Myocyte (in vitro differentiated cells): ENCODE data around the gene GNGT1. TPM values are rescaled to one million over a fixed set of nuclear protein-coding genes. Genes with fewer than 3 reads are reported as not detected.

ENCODE experiments used
- DNase-seq: peaks from one replicate; pipeline ENCODE4 v3.0.0-alpha.2; 2012; ENCODE audit warnings: low read depth
- polyA plus RNA-seq: library from polyadenylated mRNA; unstranded; fragments of >200 nt; gene quantifications from one replicate; pipeline ENCODE4 v1.2.1, GENCODE V29; 2012; ENCODE audit warnings: missing spikeins
- total RNA-seq: library from RNA; depleted of rRNA; stranded (reverse); fragments of >200 nt; gene quantifications from 2 replicates; pipeline ENCODE4 v1.2.3, GENCODE V29; 2014

Gene GNGT1
- 1.3 TPM in 1 of 2 replicates, not detected in the other for total RNA-seq
- 0.16 TPM for polyA plus RNA-seq

DNA sequence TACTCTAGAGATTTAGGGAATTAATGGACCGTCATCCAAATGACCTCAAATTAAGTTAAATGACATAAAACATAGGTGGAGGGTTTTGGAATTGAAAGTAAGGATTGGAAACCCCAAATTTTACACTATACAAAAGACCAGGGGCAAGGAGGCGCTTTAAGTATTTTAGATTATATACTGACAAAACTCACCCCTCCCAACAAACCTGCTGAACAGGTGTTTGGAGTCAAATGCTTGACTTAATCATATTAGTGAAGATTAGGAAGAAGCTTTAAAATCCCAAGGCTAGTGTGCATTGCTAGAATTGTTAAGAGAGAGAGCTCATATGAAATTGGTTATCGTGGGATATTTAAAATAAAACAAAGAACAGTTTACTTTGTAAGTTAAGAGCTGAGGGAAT is at the start of gene GNGT1:
Gene GNGT1, plus strand, starts transcription at position 301 of the 400 bp plus-strand sequence. CDS start 180 bp downstream, outside the sequence.
- DNase-seq: no peak

DNA sequence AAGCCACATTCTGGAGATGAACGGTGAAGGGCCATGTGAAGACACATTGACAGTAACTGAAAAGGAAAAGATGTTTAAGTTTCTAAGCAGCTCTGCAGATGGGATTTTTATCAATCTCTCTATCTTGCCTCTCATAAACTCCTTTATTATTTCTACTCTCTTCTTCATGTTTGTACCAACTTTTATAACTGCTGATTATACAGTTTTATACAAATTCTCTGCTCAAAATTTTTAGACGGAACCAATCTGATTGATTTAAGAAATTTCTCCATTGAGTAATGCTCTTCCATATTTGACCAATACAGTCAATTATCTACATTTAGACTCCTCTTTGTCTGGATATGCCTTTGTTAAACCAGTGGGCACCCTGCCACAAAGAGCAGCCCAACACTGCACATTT is 47.5 kb upstream of the GNGT1 start:
- DNase-seq: no peak

DNA sequence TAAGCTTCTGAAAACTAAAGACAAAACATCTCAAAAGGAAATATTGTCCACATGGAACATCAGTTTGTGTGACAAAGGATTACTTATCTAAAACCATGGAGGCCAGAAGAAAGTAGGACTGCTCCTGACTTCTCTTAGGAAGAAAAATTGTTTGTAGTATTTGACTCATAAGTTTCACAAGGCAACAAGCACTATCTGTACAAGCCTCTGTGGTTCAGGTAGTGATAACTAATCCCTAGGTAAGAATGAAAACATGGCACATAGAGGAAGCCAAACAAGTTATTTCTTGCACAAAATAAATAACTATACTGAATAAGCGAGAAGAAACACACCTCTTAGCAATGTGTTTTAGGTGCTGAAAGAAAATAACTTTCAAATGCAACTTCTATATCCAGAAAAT is 46.1 kb upstream of the GNGT1 start:
- DNase-seq: no peak

DNA sequence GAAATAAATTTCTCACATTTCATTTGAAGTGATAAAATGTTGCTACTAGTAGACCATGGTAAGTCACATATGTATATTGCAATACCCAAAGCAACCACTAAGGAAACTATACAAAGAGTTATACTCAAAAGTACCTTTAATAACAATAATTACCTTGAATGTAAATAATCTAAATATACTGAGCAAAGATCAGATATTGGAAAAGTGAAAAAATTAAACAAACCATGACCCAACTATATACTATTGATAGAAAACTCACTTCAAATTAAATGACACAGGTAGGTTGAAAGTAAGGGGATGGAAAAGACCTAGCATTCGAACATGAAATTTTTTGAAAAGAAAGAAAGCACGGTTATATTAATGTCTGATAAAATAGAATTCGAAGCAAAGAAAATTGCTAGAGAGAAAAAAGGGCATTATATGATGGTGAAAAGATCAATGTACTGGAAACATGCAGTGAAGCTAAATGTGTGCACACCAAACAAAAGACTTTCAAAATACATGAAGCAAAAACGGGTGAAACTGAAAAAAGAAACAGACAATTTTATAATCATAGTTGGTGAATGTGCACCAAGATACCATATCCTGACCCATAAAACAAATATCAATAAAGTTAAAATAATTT is 44.9 kb upstream of the GNGT1 start:
- no peak for DNase-seq

DNA sequence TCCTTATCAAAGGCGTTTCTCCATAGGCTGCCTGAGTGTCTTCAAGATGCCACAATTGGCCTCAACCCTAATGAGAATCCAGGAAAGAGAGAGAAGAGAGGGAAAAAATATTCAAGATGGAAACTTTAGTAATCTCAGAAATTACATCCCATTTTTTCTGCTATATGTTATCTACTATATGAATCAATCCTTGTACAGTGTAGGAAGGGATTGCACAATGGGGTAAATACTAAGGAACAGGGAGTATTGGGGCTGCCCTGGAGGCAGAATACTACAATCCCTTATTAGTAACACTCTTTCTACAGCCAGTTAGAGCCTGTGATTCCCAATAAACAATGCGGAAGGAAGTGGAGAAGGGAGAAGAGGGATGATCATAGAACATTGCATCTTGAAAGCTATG is 43.7 kb upstream of the GNGT1 start:
- no peak for DNase-seq

DNA sequence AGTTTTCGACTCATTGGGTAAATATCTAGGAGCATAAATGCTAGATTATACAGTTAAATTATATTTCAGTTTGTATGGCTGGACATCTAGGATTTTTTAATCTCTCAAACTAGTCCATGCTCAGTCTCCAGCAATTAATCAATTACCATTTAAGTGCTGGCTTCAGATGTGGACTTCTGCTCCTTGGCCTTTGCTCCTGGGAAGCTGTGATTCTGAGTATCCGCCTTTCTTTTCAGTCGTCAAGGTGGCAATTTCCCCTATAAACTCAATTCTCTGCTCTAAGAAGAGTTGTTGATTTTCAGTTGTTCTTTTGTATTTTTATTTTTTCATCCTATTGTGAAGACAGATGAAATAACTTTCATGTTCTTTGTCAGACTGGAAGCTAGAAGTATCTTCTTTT is 39.5 kb upstream of the GNGT1 start:
- no peak for DNase-seq

DNA sequence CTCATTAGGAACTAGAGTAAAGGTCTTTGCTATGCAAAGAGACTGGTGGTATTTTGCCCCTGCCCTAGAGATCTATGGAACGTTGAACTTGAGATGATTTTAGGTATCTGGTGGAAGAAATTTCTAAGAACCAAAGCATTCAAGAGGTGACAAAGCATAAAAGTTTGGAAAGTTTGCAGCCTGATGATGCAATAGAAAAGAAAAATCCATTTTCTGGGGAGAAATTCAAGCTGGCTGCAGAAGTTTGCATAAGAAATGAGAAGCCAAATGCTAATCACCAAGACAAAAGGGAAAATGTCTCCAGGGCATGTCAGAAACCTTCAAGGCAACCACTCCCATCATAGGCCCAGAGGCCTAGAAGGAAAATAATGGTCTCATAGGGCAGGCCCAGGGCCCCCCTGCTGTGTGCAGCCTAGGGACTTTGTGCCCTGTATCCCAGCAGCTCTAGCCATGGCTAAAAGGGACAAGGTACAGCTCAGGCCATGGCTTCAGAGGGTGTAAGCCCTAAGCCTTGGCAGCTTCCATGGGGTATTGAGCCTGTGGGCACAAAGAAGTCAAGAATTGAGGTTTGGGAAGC is 32.3 kb upstream of the GNGT1 start:
- no peak for DNase-seq

DNA sequence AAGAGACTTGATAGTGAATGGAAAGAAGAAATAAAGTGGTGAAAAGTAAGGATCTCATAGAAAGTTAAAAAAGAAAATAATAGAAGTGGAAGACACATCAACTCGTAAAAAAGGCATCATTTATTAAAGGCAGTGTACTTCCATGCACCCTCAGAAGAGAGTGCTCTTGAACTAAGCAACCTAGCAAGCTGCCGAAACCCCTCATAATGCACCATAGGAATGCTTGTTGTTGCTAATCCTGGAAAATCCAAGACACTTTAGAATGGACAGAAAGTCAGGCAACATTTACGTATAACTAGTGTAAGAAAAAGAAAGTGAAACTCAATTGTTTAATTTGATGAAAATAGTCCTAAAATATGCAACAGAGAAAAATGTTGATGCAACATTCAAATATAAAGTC is 28.6 kb upstream of the GNGT1 start:
- no peak for DNase-seq

DNA sequence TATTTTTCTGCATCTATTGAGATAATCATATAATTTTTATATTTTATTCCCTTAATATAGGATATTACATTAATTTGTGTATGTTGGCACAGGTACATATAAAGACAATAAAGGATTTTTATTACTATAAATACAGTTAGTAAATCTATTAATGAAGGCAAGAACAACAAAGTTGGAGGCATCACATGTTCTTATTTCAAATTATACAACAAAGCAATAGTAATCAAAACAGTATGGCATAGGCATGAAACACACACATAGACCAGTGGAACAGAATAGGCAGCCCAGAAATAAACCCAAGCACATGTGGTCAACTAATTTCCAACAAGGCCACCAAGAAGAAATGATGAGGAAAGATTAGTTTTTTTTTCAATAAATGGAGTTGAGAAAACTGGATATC is 27.0 kb upstream of the GNGT1 start:
- DNase-seq: no peak

DNA sequence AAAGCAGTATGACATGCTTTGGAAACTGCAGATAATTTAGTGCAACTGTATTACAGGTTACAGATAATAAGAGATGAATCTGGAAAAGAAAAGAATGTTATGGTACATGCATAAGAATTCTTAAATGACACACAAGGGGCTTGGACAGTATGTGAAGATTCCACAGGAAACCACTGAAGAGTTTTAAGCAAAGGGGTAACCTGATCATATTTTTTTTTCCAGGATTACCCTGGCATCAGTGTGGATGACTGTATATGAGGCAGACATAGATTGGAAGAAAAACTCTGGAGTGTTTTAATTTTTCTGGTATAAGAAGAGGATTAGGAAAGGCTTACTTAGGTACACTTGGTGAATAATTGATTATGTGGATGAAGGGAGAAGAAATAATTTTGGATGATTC is 23.9 kb upstream of the GNGT1 start:
- DNase-seq: no peak

DNA sequence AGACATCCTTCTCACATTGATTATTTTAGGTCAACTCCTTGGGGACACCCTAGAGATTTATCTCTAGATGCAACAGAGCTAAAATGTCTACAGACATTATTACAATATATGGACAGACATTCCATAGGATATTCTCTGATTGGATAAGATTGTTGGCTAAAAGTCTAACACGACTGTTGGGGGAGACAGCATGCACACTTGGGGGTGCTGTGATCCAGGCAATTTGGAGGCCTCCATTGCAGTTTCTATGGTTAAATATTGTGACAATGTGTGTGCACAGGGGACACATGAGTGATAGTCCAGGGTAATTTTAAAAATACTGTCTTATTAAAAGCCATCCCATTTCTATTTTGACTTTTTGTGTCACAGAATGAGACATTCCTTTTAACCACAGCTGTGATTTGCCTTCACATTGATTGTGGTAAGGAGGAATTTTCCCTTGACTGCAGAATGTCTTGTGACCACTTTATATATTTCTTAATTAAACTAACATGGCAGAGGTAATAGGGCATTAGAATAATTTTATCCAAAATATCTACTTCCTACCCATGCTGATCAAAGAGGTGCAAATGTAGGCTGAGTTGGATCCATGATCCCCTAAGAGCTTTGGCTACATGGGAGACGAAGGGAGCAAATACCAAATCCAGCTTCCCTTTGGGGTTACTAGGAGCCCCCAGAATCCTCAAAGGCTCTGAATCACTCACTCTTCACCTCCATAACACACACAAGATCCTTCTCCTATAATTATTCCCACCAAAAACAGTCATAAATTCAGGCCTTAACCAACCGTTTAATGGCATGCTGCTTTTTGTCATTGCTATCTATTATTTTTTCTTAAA is 23.1 kb upstream of the GNGT1 start:
- DNase-seq: peak; percentile 50

DNA sequence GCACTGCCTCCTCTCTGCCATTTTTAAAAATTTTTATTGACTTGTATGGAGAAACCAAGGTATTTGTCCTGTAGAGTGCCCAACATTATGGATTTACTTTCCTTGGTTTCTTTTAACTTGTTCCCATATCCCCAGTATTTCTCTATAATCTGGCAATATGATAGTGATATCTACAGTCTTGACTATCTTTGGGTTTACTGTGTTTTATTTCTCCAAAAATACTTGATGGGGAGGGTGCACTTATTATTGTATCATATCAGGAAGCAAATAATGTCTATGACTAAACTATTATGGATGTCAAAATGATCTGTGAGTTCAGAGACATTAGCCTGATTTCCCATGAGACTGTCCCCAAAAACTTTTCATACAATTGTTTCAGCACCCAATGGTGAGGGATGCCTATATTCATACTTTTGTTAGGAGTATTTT is 22.4 kb upstream of the GNGT1 start:
- no peak for DNase-seq

DNA sequence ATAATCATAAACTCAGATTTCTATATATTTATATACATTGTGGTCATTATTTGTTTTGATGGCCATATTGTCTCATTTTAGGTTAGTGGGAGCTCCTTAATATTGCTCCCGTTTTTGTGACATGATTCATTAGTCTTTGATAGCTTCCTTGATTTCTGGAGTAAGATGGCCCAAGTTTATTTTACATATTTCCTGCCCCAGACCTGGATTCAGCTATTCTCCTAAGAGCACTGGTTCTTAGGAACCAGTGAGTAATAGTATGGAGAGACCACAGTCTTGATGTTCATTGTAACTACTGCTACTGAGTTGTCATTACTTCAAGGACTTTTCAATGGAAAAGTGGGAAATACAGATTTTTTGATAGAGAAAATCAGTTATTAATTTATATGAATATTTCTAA is 21.8 kb upstream of the GNGT1 start:
- no peak for DNase-seq

DNA sequence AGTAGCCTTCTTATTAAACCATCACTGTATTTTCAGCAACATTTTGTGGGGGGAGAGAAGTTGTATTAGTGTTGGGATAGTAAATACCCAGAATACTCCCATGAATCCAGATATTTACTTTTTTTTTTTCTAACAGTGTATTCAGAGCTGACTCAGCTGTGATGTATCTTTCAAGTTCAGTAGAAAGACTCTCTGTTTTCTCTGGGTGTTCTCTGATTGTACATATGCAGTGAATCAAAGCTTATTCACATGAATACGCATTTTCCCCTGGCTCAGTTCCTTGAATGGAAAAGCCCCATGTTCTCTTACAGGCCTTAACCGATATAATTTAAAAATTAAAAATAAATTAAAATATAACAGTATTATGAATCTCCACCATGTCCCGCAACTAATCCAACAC is 17.1 kb upstream of the GNGT1 start:
- DNase-seq: no peak

DNA sequence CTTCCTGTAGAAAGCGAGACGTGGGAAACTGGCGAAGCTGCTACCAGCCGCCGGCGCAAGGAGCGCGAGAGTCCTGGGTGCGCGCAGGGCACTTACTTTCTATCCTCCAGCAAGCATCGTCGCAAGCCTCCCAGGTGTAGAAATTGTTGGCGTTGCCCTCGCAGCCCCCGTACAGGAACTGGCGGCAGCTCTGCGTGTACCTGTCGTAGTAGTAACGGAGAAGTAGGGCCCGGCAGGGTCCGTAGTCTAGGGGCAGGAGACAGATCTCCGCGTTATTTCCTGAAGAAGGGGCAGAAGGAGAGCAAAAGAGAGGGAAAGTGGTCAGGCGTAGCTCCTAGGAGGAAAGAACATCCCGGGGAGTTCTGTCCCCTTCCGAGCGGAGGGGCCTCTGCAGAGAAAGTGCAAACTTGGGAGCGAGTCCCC is 16.3 kb upstream of the GNGT1 start:
- DNase-seq: peak; percentile 58

DNA sequence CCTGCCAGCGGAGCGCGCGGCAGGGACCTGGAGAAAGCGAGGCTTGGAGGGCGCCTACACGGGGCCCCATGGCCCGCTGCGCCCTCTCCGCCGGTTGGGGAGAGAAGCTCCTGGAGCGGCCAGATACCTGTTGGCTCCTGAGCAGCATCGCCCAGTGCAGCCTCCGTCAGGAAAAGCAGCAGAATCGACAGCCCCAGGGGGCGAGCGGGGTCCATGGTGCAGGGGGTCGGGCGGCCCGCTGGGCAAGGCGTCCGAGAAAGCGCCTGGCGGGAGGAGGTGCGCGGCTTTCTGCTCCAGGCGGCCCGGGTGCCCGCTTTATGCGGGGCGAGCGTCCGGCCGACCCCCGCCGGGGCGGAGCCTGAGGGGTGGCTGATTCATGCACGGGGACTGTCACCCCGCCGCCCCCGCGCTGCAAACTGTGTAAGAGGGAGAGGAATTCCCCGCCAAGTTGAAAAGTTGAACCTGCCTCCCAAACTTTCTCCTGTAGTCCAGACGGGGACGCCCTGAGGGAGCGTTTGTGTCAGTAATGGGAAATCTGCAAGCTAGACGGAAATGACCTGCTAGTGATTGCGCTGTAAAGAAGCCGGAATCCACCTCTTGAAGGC is 15.8 kb upstream of the GNGT1 start, which contains the start of gene TFPI2:
Gene TFPI2, minus strand, starts transcription at position 290 of the 605 bp plus-strand sequence. Its CDS starts 75 bp downstream, at position 215.
- DNase-seq: peak; percentile 60

DNA sequence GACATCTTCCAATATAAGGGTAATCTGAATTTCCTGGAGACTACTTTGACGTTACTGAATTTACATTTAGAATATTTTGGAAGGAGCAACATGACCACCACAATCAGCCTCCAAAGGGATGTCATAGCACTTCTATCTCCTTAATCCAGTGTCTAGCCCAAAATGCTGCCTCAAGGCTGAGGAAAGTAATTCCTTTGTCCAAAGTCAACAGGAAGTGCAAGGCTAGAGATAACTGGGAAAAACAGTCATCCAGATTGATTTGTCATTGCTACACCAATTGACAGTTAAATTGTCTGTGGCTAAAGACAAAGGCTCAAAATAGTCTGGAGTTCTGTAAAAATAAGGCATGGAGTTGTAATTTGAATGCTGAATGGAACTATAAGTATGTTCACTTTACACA is 11.9 kb upstream of the GNGT1 start:
- no peak for DNase-seq

DNA sequence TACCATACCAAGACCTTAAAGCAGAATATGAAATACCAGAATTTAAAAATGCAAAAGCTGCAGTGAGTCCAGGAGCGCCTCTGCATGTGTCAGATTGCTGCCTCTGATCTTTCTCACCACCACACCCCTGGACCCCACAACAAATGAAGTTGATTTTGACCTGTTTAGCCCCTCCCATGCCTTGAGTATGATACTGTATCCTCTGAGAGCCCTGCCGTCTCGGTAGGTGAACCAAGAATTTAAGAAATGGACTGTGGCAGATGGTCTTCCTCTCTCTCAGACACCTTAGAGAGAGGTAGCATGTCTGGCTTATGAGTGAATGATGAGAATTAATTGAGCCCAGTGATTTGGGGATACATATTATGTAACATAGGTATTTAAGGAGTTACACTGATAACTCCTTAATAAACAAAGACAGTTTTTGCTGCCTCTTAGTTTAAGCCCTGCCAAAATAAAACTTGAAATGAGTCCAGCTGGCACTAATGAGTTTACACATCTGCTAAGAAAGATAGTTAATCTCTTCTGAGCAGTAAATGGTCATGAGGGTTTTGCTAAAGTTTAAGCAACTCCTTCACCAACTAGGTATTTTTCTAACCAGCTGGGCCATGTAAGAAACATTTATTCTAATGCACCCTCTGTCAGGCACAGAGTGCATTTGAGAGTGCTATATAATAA is 11.3 kb upstream of the GNGT1 start:
- DNase-seq: peak; percentile 47

DNA sequence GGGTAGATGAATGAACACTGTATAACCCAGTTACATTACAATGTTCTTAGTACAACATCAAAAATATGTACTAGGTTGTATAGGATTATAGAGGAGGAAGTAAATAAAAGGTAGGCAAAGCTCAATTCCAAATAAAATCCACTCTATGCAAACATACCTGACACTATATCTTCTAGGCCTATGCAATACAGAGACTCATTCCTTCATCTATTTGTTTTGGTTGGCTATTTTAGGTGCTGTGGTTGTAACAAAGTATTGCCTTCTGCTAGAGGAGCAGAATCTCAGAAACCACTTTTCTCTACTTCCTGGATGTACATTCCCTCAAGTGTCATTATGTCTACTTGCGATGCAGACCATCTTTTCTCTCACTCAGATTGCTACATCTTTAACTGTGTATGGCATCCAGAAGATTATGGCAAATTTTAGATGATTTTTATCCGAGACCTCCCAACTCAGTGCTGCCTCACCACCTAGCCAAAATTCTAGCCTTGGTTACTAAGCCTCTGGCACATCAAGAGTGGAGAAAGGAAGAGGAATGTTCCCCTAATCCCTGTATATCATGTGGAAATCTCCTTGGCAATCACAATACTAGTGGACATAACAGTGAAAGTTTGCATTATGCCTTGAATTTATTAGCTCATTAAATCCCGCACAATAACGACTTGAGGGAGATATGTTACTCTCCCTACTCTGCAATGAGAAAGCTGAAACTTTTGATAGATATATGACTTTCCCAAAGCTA is 10.3 kb upstream of the GNGT1 start:
- no peak for DNase-seq

DNA sequence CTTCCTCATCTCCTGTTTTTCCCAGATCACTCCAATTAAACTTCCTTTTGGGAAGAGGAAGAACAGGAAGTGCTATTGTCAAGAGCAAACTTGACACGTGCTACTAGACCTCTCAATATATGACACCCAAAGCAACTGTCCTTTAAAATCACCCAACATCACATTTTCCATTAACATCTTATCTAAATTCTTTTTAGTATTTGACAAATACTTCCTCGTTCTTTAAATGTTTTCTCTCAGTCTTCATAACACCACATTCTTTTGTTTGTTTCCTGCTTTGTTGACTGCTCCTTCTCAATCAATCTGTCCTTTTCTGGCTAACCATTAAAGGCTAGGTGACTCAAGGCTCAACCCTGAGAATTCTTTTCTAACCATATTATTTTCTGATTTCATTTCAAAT is 8.7 kb upstream of the GNGT1 start:
- no peak for DNase-seq
